ENCODE data around the gene SNX2.

DNA sequence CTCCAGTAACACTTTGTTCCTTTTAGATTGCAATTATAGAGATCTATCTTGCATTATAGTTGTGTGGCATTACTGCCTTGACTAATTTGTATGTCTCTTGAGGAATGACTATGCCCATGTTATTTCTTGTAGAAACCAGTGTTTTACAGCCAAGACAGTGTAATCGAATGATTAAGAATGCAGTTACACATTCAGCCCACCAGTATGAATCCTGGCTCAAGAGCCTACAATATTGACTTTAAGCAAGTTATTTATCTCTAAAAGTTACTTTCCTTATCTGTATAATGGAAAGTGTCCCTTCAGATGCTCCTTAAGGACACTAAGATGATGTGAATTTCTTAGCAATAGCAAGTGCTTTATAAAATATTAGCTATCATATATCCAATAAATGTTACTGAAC, 60.8 kb downstream of the SNX2 start:
- TF ChIP-seq ZFP3 (CRISPR knock-in tag; IDR thresholded peaks at IDR 0.05): no peak
- no peak for TF ChIP-seq ZC3H10 (CRISPR knock-in tag; IDR thresholded peaks at IDR 0.05)
- TF ChIP-seq, protein P1, sequence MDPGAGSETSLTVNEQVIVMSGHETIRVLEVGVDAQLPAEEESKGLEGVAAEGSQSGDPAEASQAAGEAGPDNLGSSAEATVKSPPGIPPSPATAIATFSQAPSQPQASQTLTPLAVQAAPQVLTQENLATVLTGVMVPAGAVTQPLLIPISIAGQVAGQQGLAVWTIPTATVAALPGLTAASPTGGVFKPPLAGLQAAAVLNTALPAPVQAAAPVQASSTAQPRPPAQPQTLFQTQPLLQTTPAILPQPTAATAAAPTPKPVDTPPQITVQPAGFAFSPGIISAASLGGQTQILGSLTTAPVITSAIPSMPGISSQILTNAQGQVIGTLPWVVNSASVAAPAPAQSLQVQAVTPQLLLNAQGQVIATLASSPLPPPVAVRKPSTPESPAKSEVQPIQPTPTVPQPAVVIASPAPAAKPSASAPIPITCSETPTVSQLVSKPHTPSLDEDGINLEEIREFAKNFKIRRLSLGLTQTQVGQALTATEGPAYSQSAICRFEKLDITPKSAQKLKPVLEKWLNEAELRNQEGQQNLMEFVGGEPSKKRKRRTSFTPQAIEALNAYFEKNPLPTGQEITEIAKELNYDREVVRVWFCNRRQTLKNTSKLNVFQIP (CRISPR knock-in tag; IDR thresholded peaks at IDR 0.05; ENCODE audit: borderline replicate concordance, low read depth): no peak
- TF ChIP-seq ISL1 (CRISPR knock-in tag; IDR thresholded peaks at IDR 0.05): no peak
- TF ChIP-seq TCF4 (CRISPR knock-in tag; IDR thresholded peaks at IDR 0.05; ENCODE audit: borderline replicate concordance): no peak
- no peak for TF ChIP-seq SNAI2 (CRISPR knock-in tag; IDR thresholded peaks at IDR 0.05)
- no peak for TF ChIP-seq ESRRG (CRISPR knock-in tag; IDR thresholded peaks at IDR 0.05)
- TF ChIP-seq, protein P2, sequence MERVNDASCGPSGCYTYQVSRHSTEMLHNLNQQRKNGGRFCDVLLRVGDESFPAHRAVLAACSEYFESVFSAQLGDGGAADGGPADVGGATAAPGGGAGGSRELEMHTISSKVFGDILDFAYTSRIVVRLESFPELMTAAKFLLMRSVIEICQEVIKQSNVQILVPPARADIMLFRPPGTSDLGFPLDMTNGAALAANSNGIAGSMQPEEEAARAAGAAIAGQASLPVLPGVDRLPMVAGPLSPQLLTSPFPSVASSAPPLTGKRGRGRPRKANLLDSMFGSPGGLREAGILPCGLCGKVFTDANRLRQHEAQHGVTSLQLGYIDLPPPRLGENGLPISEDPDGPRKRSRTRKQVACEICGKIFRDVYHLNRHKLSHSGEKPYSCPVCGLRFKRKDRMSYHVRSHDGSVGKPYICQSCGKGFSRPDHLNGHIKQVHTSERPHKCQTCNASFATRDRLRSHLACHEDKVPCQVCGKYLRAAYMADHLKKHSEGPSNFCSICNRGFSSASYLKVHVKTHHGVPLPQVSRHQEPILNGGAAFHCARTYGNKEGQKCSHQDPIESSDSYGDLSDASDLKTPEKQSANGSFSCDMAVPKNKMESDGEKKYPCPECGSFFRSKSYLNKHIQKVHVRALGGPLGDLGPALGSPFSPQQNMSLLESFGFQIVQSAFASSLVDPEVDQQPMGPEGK (CRISPR knock-in tag; IDR thresholded peaks at IDR 0.05; ENCODE audit: borderline replicate concordance): no peak
- TF ChIP-seq ARNTL (CRISPR knock-in tag; IDR thresholded peaks at IDR 0.05; ENCODE audit: borderline replicate concordance, low read depth): no peak
- TF ChIP-seq ZNF70 (CRISPR knock-in tag; IDR thresholded peaks at IDR 0.05): no peak
- TF ChIP-seq PPARA (CRISPR knock-in tag; IDR thresholded peaks at IDR 0.05; ENCODE audit: borderline replicate concordance): no peak
- no peak for TF ChIP-seq ZNF8 (CRISPR knock-in tag; IDR thresholded peaks at IDR 0.05)
- no peak for TF ChIP-seq CSDC2 (CRISPR knock-in tag; IDR thresholded peaks at IDR 0.05)
- no peak for TF ChIP-seq RARB (CRISPR knock-in tag; IDR thresholded peaks at IDR 0.05)
